AG04449 (cell line): ENCODE results near the gene SETD2.
"Not testable (repeated sequence)": the region's sequence is repeated elsewhere in the genome, so short reads cannot be mapped to it uniquely, and the experiment has no call there.

ENCODE experiments used
- CTCF ChIA-PET: fragments of 350-600 bp; formaldehyde crosslinking; extraction: SDS; loops from one replicate; lab custom pipeline; 2021; ENCODE audit warnings: antibody characterized with exemption; lab: Yijun Ruan, JAX
- POLR2A ChIA-PET: fragments of 400-600, 350-600 bp; formaldehyde crosslinking; extraction: SDS; loops from one replicate; lab custom pipeline; 2020; ENCODE audit warnings: antibody characterized with exemption, inconsistent platforms; lab: Yijun Ruan, JAX
- DNase-seq: peaks from one replicate; pipeline ENCODE4 v3.0.0-alpha.2; 2010; ENCODE audit warnings: low read depth, low spot score
- H3K4me3 ChIP-seq: 2 replicates; pipeline ENCODE4 v1.5.1; 2011; ENCODE audit warnings: low read depth, mild to moderate bottlenecking, control low read depth, low read length
- CTCF ChIP-seq: IDR thresholded peaks from one replicate; pipeline ENCODE4 v1.5.1; 2011; ENCODE audit warnings: mild to moderate bottlenecking, moderate library complexity, low read length, control low read depth, inconsistent platforms; ENCODE audit not compliant: insufficient read depth; ENCODE audit errors: missing control alignments

The SETD2 gene

DNA sequence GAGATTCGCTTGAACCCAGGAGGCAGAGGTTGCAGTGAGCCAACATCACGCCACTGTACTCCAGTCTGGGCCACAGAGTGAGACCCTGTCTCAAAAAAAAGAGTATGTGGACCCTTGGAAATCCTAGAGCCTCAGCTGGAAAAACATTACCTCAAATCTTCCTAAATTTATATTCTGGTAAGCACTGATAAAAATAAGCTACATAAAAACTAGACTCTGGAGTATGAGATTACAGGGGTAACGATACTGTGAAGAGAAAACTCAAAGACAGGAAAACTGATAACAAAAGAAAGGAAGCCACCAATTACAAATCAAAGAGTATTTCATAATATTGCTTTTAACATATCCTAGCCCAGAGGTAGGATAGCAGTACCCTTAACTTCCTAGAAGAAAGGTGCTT is 30.3 kb downstream of the SETD2 start:
- ChIA-PET CTCF (no interaction called here), POLR2A (interaction anchor here (0.6 kb wide), 1 partner anchor 23 kb away, joined by 3 read pairs; no protein-coding TSS in a partner anchor)

GRCh38 chr3:47130557-47130956 is 33.4 kb downstream of the SETD2 start:
- TF ChIP-seq CTCF: no peak
- CTCF ChIA-PET: interaction anchor here (0.8 to 1.2 kb wide), 2 partner anchors 14 to 18 kb away, joined by 3 read pairs; no protein-coding TSS in a partner anchor
- no peak overlapping the region for H3K4me3 ChIP-seq
- POLR2A ChIA-PET: no interaction called here
- DNase-seq: no peak

More for the DNA sequence above, 30.3 kb downstream of the SETD2 start:
- no peak overlapping the region for H3K4me3 ChIP-seq
- no peak for DNase-seq
- TF ChIP-seq CTCF: no peak

GRCh38 chr3:47128137-47128536 is 35.8 kb downstream of the SETD2 start:
- H3K4me3 ChIP-seq: no peak overlapping the region
- ChIA-PET POLR2A (no interaction called here), CTCF (no interaction called here)
- no peak for DNase-seq
- no peak for TF ChIP-seq CTCF

GRCh38 chr3:47123857-47124256 is 40.1 kb downstream of the SETD2 start:
- TF ChIP-seq CTCF: no peak
- CTCF ChIA-PET: no interaction called here
- no peak for DNase-seq
- H3K4me3 ChIP-seq: no peak overlapping the region
- POLR2A ChIA-PET: no interaction called here

GRCh38 chr3:47121409-47121808 is 42.5 kb downstream of the SETD2 start:
- POLR2A ChIA-PET: no interaction called here
- CTCF ChIA-PET: no interaction called here
- no peak for TF ChIP-seq CTCF
- no peak overlapping the region for H3K4me3 ChIP-seq
- no peak for DNase-seq

- no peak overlapping the region for H3K4me3 ChIP-seq
- ChIA-PET POLR2A (no interaction called here), CTCF (no interaction called here)
- DNase-seq: no peak
- TF ChIP-seq CTCF: no peak
Observed at GRCh38 chr3:47120138-47120537, 43.8 kb downstream of the SETD2 start.

- CTCF ChIA-PET, H3K4me3 ChIP-seq, POLR2A ChIA-PET, DNase-seq: not testable (repeated sequence)
Observed at GRCh38 chr3:47119387-47119786, 44.5 kb downstream of the SETD2 start.
